Prostate gland (tissue), 2 donors: ENCODE results near the gene ZP2.

ENCODE experiments used
- POLR2A ChIP-seq: fragments of 450-650 bp; IDR thresholded peaks from one replicate; pipeline ENCODE4 v1.6.1; 2016; ENCODE audit warnings: antibody characterized with exemption, mild to moderate bottlenecking
- POLR2AphosphoS5 ChIP-seq: sonication (generic); formaldehyde crosslinking; IDR thresholded peaks from one replicate; pipeline ENCODE4 v1.6.1; 2017; ENCODE audit warnings: antibody characterized with exemption
- TF ChIP-seq, protein P1 (sequence below), 4 experiments: fragments of 200-600 bp in 2 of 4; fragments of 450-650 bp in 2 of 4; sonication (generic) in 2 of 4; IDR thresholded peaks; 1 replicate in 3 of 4; 2 replicates in 1 of 4; pipeline ENCODE4 v1.5.1; 2016 to 2019; ENCODE audit warnings: antibody characterized with exemption in 4 of 4, mild to moderate bottlenecking in 2 of 4, moderate library complexity in 2 of 4

DNA sequence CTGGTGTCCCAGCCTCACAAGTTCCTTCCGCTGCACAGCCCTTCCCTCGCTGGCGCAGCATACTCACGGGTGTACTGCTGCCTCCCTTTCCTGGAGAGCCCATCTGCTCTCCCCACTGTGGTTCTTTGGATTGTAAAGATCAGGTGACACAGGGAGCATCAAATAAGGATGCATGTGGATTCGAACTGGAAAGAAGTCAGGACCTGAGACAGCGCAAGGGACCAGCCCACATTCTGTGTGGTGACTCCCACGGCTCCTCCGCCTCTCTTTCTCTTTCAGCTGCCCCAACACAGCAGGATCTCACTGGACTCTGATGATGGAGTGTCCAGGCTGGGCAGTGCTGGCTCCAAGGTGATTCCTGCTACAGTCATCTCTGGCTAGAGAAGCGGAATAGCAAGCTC, 44.8 kb downstream of the ZP2 start:
- TF ChIP-seq, protein P1, sequence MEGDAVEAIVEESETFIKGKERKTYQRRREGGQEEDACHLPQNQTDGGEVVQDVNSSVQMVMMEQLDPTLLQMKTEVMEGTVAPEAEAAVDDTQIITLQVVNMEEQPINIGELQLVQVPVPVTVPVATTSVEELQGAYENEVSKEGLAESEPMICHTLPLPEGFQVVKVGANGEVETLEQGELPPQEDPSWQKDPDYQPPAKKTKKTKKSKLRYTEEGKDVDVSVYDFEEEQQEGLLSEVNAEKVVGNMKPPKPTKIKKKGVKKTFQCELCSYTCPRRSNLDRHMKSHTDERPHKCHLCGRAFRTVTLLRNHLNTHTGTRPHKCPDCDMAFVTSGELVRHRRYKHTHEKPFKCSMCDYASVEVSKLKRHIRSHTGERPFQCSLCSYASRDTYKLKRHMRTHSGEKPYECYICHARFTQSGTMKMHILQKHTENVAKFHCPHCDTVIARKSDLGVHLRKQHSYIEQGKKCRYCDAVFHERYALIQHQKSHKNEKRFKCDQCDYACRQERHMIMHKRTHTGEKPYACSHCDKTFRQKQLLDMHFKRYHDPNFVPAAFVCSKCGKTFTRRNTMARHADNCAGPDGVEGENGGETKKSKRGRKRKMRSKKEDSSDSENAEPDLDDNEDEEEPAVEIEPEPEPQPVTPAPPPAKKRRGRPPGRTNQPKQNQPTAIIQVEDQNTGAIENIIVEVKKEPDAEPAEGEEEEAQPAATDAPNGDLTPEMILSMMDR (IDR thresholded peaks at IDR 0.05): no peak
- TF ChIP-seq POLR2A: no peak
- no peak for TF ChIP-seq POLR2AphosphoS5
